Left ventricle myocardium inferior (tissue), 1 donor: ENCODE data around the gene SYCE3. TPM values are rescaled to one million over a fixed set of nuclear protein-coding genes. Genes with fewer than 3 reads are reported as not detected.

Experiments
- DNase-seq: peaks from one replicate; pipeline ENCODE4 v3.0.0-alpha.2; 2020
- H3K27ac ChIP-seq: fragments of 200-600 bp; replicated peaks from 2 replicates; pipeline ENCODE4 v1.8.0; 2021
- H3K27me3 ChIP-seq: fragments of 200-600 bp; 2 replicates; pipeline ENCODE4 v1.8.0; 2021; ENCODE audit warnings: low read depth
- H3K36me3 ChIP-seq: fragments of 200-600 bp; 2 replicates; pipeline ENCODE4 v1.8.0; 2021
- H3K4me1 ChIP-seq: fragments of 200-600 bp; 2 replicates; pipeline ENCODE4 v1.8.0; 2021
- H3K4me3 ChIP-seq: fragments of 200-600 bp; 2 replicates; pipeline ENCODE4 v1.8.0; 2021; ENCODE audit warnings: mild to moderate bottlenecking, moderate library complexity
- H3K9me3 ChIP-seq: fragments of 200-600 bp; replicated peaks from 2 replicates; pipeline ENCODE4 v1.8.0; 2021
- CTCF ChIP-seq: fragments of 200-600 bp; IDR thresholded peaks from 2 replicates; pipeline ENCODE4 v1.8.0; 2021; ENCODE audit warnings: antibody characterized with exemption, mild to moderate bottlenecking, borderline replicate concordance
- intact Hi-C: fragments of 100-400 bp; cut with micrococcal nuclease; formaldehyde crosslinking; loops from one replicate; pipeline ENCODE4 v1.11.0; 2022
- total RNA-seq: library from RNA; stranded (reverse); fragmentation: NEBNext Ultra II Directional; extraction: Animal tissue kit (Norgen Biotek cat#: 25700); gene quantifications from one replicate; pipeline ENCODE4 v1.2.1, GENCODE V29; 2021
- donor health status: DM: no; HTN: yes; CAD: no; lungs with severe emphysema.

SYCE3 gene
- total RNA-seq, 1 donor from 2014 or later, result not detected

GRCh38 chr22:50503475-50504145, 59.1 kb downstream of the SYCE3 start:
- no peak overlapping the region for H3K27ac ChIP-seq
- no peak overlapping the region for H3K4me3 ChIP-seq
- H3K9me3 ChIP-seq, result no peaks in the 10 kb centered on the region
- intact Hi-C loops, result no loop called here
- H3K27me3 ChIP-seq, result no peaks in the 10 kb centered on the region
- H3K4me1 ChIP-seq, result peaks cover 25% of the 10 kb centered on the region
- DNase-seq, result no peak
- TF ChIP-seq CTCF, result no peak
- H3K36me3 ChIP-seq, result peaks cover 34% of the 10 kb centered on the region

- Histone ChIP-seq H3K9me3 (no peaks in the 10 kb centered on the region), H3K4me1 (peaks cover 26% of the 10 kb centered on the region), H3K4me3 (no peak overlapping the region), H3K36me3 (peaks cover 34% of the 10 kb centered on the region), H3K27me3 (no peaks in the 10 kb centered on the region), H3K27ac (no peak overlapping the region)
- DNase-seq, result no peak
- intact Hi-C loops, result no loop called here
- no peak for TF ChIP-seq CTCF
Measured at GRCh38 chr22:50502628-50503474, 59.9 kb downstream of the SYCE3 start.

DNA sequence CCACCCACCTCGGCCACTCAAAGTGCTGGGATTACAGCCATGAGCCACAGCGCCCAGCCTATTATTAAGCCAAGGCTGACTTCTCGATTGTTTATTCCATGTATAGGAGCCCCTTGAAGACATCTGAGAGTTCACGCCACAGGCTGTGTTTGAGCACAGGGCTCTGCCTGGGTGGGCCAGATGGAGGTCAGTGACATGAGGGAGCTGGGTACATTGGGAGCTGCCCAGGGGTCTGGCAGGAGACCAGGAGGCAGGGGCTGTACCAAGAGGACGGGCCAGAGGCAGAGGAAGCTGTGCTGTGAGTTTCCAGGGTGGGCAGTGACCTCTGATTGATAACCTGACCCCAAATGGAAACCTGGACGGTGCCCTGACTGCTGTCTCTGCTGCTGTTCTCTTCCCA, 60.6 kb downstream of the SYCE3 start:
- H3K27ac ChIP-seq, result no peak overlapping the region
- H3K36me3 ChIP-seq, result peaks cover 34% of the 10 kb centered on the region
- no peaks in the 10 kb centered on the region for H3K9me3 ChIP-seq

More for the DNA sequence above, 60.6 kb downstream of the SYCE3 start:
- no peak for TF ChIP-seq CTCF
- H3K4me3 ChIP-seq, result no peak overlapping the region
- no peaks in the 10 kb centered on the region for H3K27me3 ChIP-seq
- no peak for DNase-seq
- peaks cover 22% of the 10 kb centered on the region for H3K4me1 ChIP-seq
- intact Hi-C loops, result no loop called here

Other genes with a start within 250 kb of the SYCE3 start
- 1.2 TPM for gene DENND6B, start 235.9 kb downstream of the SYCE3 start, total RNA-seq
- 38.6 TPM for gene PPP6R2, start 219.6 kb downstream of the SYCE3 start, total RNA-seq
- gene SBF1, start 87.9 kb downstream of the SYCE3 start, total RNA-seq, result 55.8 TPM
- gene ADM2, start 81.4 kb downstream of the SYCE3 start, total RNA-seq, result not detected
- gene MIOX, start 76.1 kb downstream of the SYCE3 start, total RNA-seq, result not detected
- 23.4 TPM for gene LMF2, start 55.2 kb downstream of the SYCE3 start, total RNA-seq
- gene NCAPH2, start 54.7 kb downstream of the SYCE3 start, total RNA-seq, result 27.7 TPM
- not detected for gene SCO2, start 37.3 kb downstream of the SYCE3 start, total RNA-seq
- gene TYMP, start 32.9 kb downstream of the SYCE3 start, total RNA-seq, result 11.6 TPM
- gene KLHDC7B, start 17.0 kb downstream of the SYCE3 start, total RNA-seq, result not detected
- gene CPT1B, start 15.5 kb upstream of the SYCE3 start, total RNA-seq, result 394 TPM
- 36.0 TPM for gene CHKB, start 19.9 kb upstream of the SYCE3 start, total RNA-seq
- gene MAPK8IP2, start 37.9 kb upstream of the SYCE3 start, total RNA-seq, result 0.33 TPM
- gene ARSA, start 65.2 kb upstream of the SYCE3 start, total RNA-seq, result 23.5 TPM
- 23.1 TPM for gene SHANK3, start 109.9 kb upstream of the SYCE3 start, total RNA-seq
- gene ACR, start 175.3 kb upstream of the SYCE3 start, total RNA-seq, result 0.30 TPM
- 8.7 TPM for gene RABL2B, start 220.7 kb upstream of the SYCE3 start, total RNA-seq